ENCODE measurements around the gene GPX4.

The GPX4 gene

GRCh38 chr19:1081301-1082164, 22.3 kb upstream of the GPX4 start:
- Histone ChIP-seq H3K9ac (ENCODE audit: low read length) (no peak overlapping the region), H3K27ac (ENCODE audit: low read depth, low read length) (no peak overlapping the region), H3K9me3 (ENCODE audit: low read length) (no peaks in the 10 kb centered on the region), H3K36me3 (ENCODE audit: insufficient read depth, low read length) (no peaks in the 10 kb centered on the region), H3K27me3 (ENCODE audit: control insufficient read depth in 1 of 2, insufficient read depth in 2 of 2, low read length in 2 of 2) (peaks cover 0 to 19% of the 10 kb centered on the region in 2 donors), H3K4me3 (ENCODE audit: low read depth in 1 of 2, low read length in 2 of 2) (no peak overlapping the region), H3K4me1 (ENCODE audit: insufficient read depth, low read length) (no peaks in the 10 kb centered on the region)

DNA sequence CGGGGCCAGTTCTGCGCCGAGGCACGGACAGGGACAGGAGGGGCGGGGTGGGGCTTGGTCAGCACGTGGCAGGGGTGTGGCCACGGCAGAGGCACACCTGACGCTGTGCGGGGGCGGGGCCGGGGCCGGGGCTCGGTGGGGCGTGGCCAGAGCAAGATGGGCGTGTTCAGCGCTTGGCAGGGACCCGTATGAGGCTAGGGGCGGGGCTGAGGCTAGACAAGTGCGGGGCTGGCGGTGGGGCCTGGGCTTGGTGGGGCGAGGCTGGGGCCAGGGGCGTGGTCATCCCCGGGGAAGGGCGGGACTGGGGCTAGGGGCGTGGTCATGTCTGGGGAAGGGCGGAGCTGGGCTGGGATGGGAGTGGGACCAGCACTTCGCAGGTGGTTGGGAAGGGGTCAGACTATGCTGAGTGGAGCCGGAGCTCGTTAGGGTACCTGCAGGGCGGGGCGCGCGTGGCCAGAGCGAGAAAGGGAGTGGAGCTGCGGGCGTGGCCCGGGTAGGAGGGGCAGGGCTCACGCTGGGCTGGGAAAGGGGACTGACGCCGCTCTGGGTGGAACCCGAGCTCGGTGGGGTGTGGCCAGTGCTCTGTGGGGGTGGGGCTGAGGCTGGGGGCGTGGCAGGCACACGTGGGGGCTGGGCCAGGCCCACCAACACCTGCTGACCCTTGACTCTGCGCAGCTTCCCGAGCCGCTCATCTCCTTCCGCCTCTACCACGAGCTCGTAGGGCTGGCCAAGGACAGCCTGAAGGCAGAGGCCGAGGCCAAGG, 21.4 kb upstream of the GPX4 start:
- Histone ChIP-seq H3K4me1 (ENCODE audit: insufficient read depth, low read length) (no peaks in the 10 kb centered on the region), H3K9ac (ENCODE audit: low read length) (no peak overlapping the region), H3K27me3 (ENCODE audit: control insufficient read depth in 1 of 2, insufficient read depth in 2 of 2, low read length in 2 of 2) (peaks cover 0 to 19% of the 10 kb centered on the region in 2 donors), H3K9me3 (ENCODE audit: low read length) (no peaks in the 10 kb centered on the region), H3K4me3 (ENCODE audit: low read depth in 1 of 2, low read length in 2 of 2) (no peak overlapping the region), H3K27ac (ENCODE audit: low read depth, low read length) (no peak overlapping the region), H3K36me3 (ENCODE audit: insufficient read depth, low read length) (no peaks in the 10 kb centered on the region)

DNA sequence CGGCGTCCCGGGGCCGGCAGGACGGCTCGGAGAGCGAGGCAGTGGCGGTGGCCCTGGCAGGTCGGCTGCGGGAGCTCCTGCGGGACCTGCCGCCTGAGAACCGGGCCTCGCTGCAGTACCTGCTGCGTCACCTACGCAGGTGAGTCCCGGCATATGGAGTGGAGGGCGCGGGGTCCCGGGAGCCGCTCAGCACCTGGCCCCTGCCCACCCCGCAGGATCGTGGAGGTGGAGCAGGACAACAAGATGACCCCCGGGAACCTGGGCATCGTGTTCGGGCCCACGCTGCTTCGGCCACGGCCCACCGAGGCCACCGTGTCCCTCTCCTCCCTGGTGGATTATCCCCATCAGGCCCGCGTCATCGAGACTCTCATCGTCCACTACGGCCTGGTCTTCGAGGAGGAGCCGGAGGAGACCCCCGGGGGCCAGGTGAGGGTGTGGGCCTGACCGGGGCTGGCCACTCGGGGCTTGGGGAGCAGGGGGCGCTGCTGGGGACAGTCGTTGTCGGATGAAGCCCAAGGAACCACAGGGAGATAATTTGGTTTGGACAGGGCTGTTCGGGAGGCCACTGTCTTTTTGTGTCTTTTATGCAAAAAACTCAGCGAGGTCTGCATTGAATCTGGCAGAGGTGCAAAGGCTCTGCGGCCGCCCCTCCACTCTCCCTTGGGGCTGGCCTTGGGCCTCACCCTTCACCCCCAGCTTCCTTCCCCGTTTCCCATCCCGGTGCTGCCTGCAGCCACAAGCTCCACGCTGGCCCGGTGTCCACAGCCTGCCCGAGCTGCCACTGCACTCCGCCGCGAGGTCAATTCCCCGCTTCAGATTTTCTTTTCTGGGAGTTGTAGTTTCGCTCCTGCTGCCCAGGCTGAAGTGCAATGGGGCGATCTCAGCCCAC, 20.6 kb upstream of the GPX4 start:
- no peaks in the 10 kb centered on the region for H3K9me3 ChIP-seq (ENCODE audit: low read length)
- no peaks in the 10 kb centered on the region for H3K36me3 ChIP-seq (ENCODE audit: insufficient read depth, low read length)
- no peaks in the 10 kb centered on the region for H3K4me1 ChIP-seq (ENCODE audit: insufficient read depth, low read length)
- no peak overlapping the region for H3K4me3 ChIP-seq (ENCODE audit: low read depth in 1 of 2, low read length in 2 of 2)
- no peak overlapping the region for H3K9ac ChIP-seq (ENCODE audit: low read length)
- H3K27ac ChIP-seq (ENCODE audit: low read depth, low read length): no peak overlapping the region
- H3K27me3 ChIP-seq (ENCODE audit: control insufficient read depth in 1 of 2, insufficient read depth in 2 of 2, low read length in 2 of 2): peaks cover 0 to 19% of the 10 kb centered on the region in 2 donors

- Histone ChIP-seq H3K9ac (ENCODE audit: low read length) (no peak overlapping the region), H3K4me1 (ENCODE audit: insufficient read depth, low read length) (no peaks in the 10 kb centered on the region), H3K9me3 (ENCODE audit: low read length) (no peaks in the 10 kb centered on the region), H3K4me3 (ENCODE audit: low read depth in 1 of 2, low read length in 2 of 2) (no peak overlapping the region), H3K27ac (ENCODE audit: low read depth, low read length) (no peak overlapping the region), H3K27me3 (ENCODE audit: control insufficient read depth in 1 of 2, insufficient read depth in 2 of 2, low read length in 2 of 2) (peaks cover 0 to 19% of the 10 kb centered on the region in 2 donors), H3K36me3 (ENCODE audit: insufficient read depth, low read length) (peaks cover 3% of the 10 kb centered on the region)
Measured at GRCh38 chr19:1084024-1084868, 19.5 kb upstream of the GPX4 start.

DNA sequence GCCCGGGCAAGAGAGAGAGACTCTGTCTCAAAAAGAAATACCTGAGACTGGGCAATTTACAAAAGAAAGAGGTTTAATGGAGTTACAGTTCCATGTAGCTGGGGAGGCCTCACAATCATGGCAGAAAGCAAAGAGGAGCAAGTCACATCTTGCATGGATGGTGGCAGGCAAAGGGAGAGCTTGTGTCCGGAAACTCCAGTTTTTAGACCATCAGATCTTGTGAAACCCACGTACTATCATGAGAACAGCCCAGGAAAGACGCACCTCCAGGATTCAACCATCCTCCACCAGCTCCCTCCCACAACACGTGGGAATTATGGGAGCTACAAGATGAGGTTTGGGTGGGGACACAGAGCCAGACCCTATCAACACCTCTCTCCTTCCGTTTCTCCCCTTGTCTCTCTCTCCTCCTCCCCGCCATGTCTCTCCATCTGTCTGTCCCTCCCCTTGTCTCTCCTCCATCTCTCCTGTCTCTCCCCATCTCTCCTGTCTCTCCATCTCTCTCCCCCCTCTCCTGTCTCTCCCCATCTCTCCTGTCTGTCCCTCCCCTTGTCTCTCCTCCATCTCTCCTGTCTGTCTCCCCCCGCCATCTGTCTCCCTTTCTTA, 18.6 kb upstream of the GPX4 start:
- Histone ChIP-seq H3K27me3 (ENCODE audit: control insufficient read depth in 1 of 2, insufficient read depth in 2 of 2, low read length in 2 of 2) (peaks cover 0 to 19% of the 10 kb centered on the region in 2 donors), H3K27ac (ENCODE audit: low read depth, low read length) (no peak overlapping the region), H3K4me3 (ENCODE audit: low read depth in 1 of 2, low read length in 2 of 2) (no peak overlapping the region), H3K9ac (ENCODE audit: low read length) (no peak overlapping the region), H3K4me1 (ENCODE audit: insufficient read depth, low read length) (no peaks in the 10 kb centered on the region), H3K36me3 (ENCODE audit: insufficient read depth, low read length) (peaks cover 10% of the 10 kb centered on the region), H3K9me3 (ENCODE audit: low read length) (no peaks in the 10 kb centered on the region)

GRCh38 chr19:1085676-1086442, 17.9 kb upstream of the GPX4 start:
- Histone ChIP-seq H3K27me3 (ENCODE audit: control insufficient read depth in 1 of 2, insufficient read depth in 2 of 2, low read length in 2 of 2) (peaks cover 0 to 16% of the 10 kb centered on the region in 2 donors), H3K9me3 (ENCODE audit: low read length) (no peaks in the 10 kb centered on the region), H3K27ac (ENCODE audit: low read depth, low read length) (no peak overlapping the region), H3K9ac (ENCODE audit: low read length) (no peak overlapping the region), H3K4me1 (ENCODE audit: insufficient read depth, low read length) (no peaks in the 10 kb centered on the region), H3K4me3 (ENCODE audit: low read depth in 1 of 2, low read length in 2 of 2) (no peak overlapping the region), H3K36me3 (ENCODE audit: insufficient read depth, low read length) (peaks cover 14% of the 10 kb centered on the region)

GRCh38 chr19:1086613-1087012, 17.2 kb upstream of the GPX4 start:
- Histone ChIP-seq H3K9me3 (ENCODE audit: low read length) (no peaks in the 10 kb centered on the region), H3K27me3 (ENCODE audit: control insufficient read depth in 1 of 2, insufficient read depth in 2 of 2, low read length in 2 of 2) (peaks cover 0 to 8% of the 10 kb centered on the region in 2 donors), H3K4me1 (ENCODE audit: insufficient read depth, low read length) (no peaks in the 10 kb centered on the region), H3K27ac (ENCODE audit: low read depth, low read length) (no peak overlapping the region), H3K9ac (ENCODE audit: low read length) (no peak overlapping the region), H3K36me3 (ENCODE audit: insufficient read depth, low read length) (peaks cover 17% of the 10 kb centered on the region), H3K4me3 (ENCODE audit: low read depth in 1 of 2, low read length in 2 of 2) (no peak overlapping the region)

GRCh38 chr19:1087813-1088415, 15.9 kb upstream of the GPX4 start:
- H3K4me1 ChIP-seq (ENCODE audit: insufficient read depth, low read length): no peaks in the 10 kb centered on the region
- peak overlapping the region; percentile 34 for H3K27ac ChIP-seq (ENCODE audit: low read depth, low read length)
- H3K36me3 ChIP-seq (ENCODE audit: insufficient read depth, low read length): peaks cover 17% of the 10 kb centered on the region
- no peak overlapping the region for H3K4me3 ChIP-seq (ENCODE audit: low read depth in 1 of 2, low read length in 2 of 2)
- no peaks in the 10 kb centered on the region for H3K9me3 ChIP-seq (ENCODE audit: low read length)
- no peak overlapping the region for H3K9ac ChIP-seq (ENCODE audit: low read length)
- H3K27me3 ChIP-seq (ENCODE audit: control insufficient read depth in 1 of 2, insufficient read depth in 2 of 2, low read length in 2 of 2): no peaks in the 10 kb centered on the region

DNA sequence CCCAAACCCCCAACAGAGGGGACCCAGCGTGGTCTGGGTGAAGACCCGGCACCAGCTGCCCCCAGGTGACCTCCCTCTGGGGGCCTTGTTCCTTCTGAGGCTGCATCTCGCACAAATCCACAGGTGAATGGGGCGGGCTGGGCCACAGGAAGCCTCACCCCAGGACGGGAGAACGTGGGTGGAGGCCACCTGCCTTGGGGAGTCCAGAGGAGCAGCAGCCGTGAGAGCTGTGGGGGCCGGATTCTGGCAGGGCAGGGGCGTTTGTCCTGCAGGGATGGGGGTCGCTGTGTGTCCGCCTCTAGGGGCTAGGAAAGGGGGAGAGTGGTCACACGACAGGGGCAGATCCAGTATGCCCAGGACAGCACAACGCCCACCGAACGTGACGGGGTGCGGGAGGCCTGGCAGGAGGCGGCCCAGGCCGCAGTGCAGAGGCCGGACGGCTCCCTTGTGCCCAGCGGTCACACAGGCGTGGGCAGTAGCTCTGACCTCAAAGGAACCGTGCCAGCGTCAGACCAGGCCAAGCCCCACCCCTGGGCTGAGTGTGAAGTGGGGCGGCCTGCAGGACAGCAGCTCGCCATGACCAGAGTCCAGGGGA, 15.3 kb upstream of the GPX4 start:
- no peak overlapping the region for H3K4me3 ChIP-seq (ENCODE audit: low read depth in 1 of 2, low read length in 2 of 2)
- peak overlapping the region; percentile 34 for H3K27ac ChIP-seq (ENCODE audit: low read depth, low read length)
- H3K4me1 ChIP-seq (ENCODE audit: insufficient read depth, low read length): peaks cover 5% of the 10 kb centered on the region
- H3K9me3 ChIP-seq (ENCODE audit: low read length): no peaks in the 10 kb centered on the region
- H3K36me3 ChIP-seq (ENCODE audit: insufficient read depth, low read length): peaks cover 17% of the 10 kb centered on the region
- no peak overlapping the region for H3K9ac ChIP-seq (ENCODE audit: low read length)
- H3K27me3 ChIP-seq (ENCODE audit: control insufficient read depth in 1 of 2, insufficient read depth in 2 of 2, low read length in 2 of 2): no peaks in the 10 kb centered on the region

Measured in muscle layer of colon (tissue), 2 donors.